ENCODE results near the gene DIP2B. TPM values are rescaled to one million over a fixed set of nuclear protein-coding genes. Genes with fewer than 3 reads are reported as not detected.

The DIP2B gene
- total RNA-seq, 6 donors from 2014 or later: 26.1 to 54.5 (median 29.4) TPM

DNA sequence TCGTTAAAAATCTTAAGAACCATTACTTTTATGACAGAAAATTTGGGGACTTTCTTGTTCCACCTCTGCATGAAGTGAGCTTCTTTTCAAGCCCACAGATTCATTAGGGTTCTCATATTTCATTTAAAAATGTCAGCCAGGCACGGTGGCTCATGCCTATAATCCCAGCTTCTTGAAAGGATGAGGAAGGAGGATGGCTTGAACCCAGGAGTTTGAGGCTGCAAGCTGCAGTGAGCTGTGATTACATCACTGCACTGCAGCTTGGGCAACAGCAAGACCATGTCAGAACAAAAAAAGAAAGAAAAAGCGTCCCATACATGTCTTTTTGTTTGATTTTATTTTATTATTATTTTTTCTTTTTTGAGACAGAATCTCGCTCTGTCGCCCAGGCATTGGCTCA is 215.7 kb downstream of the DIP2B start:
- 80 to 86% methylated on average over 5 of the region's 5 CpGs for WGBS, 2 donors
- no peak overlapping the region for H3K27ac ChIP-seq
- H3K27me3 ChIP-seq: no peaks in the 10 kb centered on the region
- H3K4me1 ChIP-seq: no peaks in the 10 kb centered on the region
- H3K4me3 ChIP-seq: no peak overlapping the region
- no peaks in the 10 kb centered on the region for H3K9me3 ChIP-seq
- DNase-seq: no peak
- peaks cover 41 to 93% (median 60%) of the 10 kb centered on the region in 4 donors for H3K36me3 ChIP-seq
- TF ChIP-seq EP300 (IDR thresholded peaks at IDR 0.05) (no peak), POLR2AphosphoS5 (IDR thresholded peaks at IDR 0.05) (no peak), POLR2A (IDR thresholded peaks at IDR 0.05) (no peak)
- TF ChIP-seq, protein P1, sequence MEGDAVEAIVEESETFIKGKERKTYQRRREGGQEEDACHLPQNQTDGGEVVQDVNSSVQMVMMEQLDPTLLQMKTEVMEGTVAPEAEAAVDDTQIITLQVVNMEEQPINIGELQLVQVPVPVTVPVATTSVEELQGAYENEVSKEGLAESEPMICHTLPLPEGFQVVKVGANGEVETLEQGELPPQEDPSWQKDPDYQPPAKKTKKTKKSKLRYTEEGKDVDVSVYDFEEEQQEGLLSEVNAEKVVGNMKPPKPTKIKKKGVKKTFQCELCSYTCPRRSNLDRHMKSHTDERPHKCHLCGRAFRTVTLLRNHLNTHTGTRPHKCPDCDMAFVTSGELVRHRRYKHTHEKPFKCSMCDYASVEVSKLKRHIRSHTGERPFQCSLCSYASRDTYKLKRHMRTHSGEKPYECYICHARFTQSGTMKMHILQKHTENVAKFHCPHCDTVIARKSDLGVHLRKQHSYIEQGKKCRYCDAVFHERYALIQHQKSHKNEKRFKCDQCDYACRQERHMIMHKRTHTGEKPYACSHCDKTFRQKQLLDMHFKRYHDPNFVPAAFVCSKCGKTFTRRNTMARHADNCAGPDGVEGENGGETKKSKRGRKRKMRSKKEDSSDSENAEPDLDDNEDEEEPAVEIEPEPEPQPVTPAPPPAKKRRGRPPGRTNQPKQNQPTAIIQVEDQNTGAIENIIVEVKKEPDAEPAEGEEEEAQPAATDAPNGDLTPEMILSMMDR (IDR thresholded peaks at IDR 0.05): no peak
- ATAC-seq (ENCODE audit: low FRiP score in 2 of 2): no peak

DNA sequence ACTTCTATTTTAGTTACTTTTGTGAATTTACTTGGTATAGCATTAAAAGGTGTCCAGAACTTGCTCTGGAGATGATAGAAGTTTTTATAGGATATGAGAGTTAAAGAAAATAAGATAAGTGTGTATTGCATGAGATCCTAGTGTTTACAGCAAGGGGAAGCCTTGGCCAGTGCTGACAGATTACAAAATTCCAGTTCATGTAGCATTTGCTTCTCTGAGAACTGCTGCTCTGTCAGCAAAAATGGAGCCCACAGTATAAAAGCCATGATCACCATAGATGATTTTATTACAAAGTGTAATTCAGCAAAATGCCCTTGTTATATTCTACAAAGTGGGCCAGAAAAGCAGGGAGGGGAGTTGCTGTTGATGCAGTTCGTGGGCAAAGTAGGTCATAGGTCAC is 219.1 kb downstream of the DIP2B start:
- no peaks in the 10 kb centered on the region for H3K4me1 ChIP-seq
- H3K4me3 ChIP-seq: no peak overlapping the region
- WGBS, 2 donors: 55 to 78% methylated on average over 1 of the region's 1 CpG
- no peaks in the 10 kb centered on the region for H3K9me3 ChIP-seq
- H3K27me3 ChIP-seq: no peaks in the 10 kb centered on the region
- H3K27ac ChIP-seq: no peak overlapping the region
- peaks cover 45 to 97% (median 74%) of the 10 kb centered on the region in 4 donors for H3K36me3 ChIP-seq
- DNase-seq (no peak), ATAC-seq (ENCODE audit: low FRiP score in 2 of 2) (no peak)
- TF ChIP-seq POLR2A (IDR thresholded peaks at IDR 0.05) (no peak), EP300 (IDR thresholded peaks at IDR 0.05) (no peak), POLR2AphosphoS5 (IDR thresholded peaks at IDR 0.05) (no peak)
- TF ChIP-seq, protein P1 (IDR thresholded peaks at IDR 0.05): no peak

DNA sequence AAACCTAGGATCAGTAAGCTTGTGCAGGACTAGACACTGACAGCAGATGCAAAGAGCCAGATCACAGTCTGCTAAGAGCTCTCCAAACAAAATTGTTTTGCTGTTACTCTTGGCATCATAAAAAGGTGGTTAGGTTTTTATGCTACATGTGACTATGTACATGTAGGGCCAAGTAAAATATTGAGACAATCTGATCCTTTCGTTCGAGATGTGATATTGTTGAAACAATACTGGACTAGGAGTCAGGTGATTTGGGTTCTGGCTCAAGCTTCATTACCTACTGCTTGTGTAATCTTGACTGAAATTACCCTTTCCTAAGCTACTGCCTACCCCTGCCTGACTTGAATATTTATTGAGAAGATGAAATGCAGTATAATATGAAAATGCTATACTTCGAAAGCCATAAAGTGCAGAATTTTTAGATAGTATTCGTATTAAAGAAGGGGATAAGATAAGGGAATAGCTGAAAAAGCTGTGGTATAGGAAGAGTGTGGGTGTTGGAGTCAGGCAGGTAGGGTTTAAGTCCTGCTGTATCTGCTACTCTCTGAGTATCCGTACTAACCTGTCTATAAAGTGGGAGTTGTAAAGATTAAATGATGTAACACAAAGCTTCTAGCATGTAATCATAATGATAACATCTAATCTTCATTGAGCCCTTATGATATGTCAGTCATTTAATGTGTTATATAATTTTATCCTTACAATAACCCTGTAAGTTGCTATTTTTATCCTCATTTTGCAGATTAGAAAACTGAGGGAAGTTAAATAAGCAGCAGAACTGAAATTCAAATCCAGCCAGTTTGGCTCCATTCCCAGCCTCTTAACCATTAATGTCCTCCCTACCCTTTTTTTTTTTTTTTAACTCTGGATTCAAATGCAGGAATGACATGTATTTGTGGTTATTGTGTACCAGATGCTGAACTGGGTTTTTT is 220.5 kb downstream of the DIP2B start:
- no peaks in the 10 kb centered on the region for H3K4me1 ChIP-seq
- no peaks in the 10 kb centered on the region for H3K9me3 ChIP-seq
- no peaks in the 10 kb centered on the region for H3K27me3 ChIP-seq
- DNase-seq (no peak), ATAC-seq (ENCODE audit: low FRiP score in 2 of 2) (no peak)
- TF ChIP-seq POLR2A (IDR thresholded peaks at IDR 0.05): no peak
- TF ChIP-seq, protein P1 (IDR thresholded peaks at IDR 0.05): no peak
- TF ChIP-seq EP300 (IDR thresholded peaks at IDR 0.05): no peak
- TF ChIP-seq POLR2AphosphoS5 (IDR thresholded peaks at IDR 0.05): no peak
- 82 to 91% methylated on average over 5 of the region's 5 CpGs for WGBS, 2 donors
- H3K36me3 ChIP-seq: peaks cover 46 to 100% (median 78%) of the 10 kb centered on the region in 4 donors
- no peak overlapping the region for H3K4me3 ChIP-seq
- H3K27ac ChIP-seq: no peak overlapping the region

DNA sequence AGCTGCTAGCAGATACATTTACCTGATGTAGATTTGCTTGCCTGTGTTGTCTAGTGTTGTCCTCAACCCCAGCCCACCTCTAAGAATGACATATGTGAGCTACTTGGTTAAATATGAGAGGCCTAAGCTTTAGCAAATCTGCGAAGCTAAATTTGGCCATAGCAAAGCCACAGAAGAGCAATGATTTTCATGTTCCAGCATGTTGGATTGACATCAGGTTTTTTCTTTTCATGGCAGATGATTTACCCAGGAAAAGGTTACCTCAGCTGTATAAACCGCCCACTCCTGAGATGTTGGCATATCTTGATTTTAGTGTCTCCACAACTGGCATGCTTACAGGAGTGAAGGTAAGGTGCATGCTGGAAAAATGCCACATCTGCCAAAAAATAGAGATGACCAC is 222.7 kb downstream of the DIP2B start:
- no peak overlapping the region for H3K4me3 ChIP-seq
- no peak for ATAC-seq (ENCODE audit: low FRiP score in 2 of 2)
- no peak for TF ChIP-seq POLR2AphosphoS5 (IDR thresholded peaks at IDR 0.05)
- 93 to 97% methylated on average over 2 of the region's 2 CpGs for WGBS, 2 donors
- DNase-seq: no peak
- H3K36me3 ChIP-seq: peaks cover 40 to 99% (median 76%) of the 10 kb centered on the region in 4 donors
- H3K27ac ChIP-seq: no peak overlapping the region
- H3K4me1 ChIP-seq: no peaks in the 10 kb centered on the region
- H3K27me3 ChIP-seq: no peaks in the 10 kb centered on the region
- no peaks in the 10 kb centered on the region for H3K9me3 ChIP-seq

DNA sequence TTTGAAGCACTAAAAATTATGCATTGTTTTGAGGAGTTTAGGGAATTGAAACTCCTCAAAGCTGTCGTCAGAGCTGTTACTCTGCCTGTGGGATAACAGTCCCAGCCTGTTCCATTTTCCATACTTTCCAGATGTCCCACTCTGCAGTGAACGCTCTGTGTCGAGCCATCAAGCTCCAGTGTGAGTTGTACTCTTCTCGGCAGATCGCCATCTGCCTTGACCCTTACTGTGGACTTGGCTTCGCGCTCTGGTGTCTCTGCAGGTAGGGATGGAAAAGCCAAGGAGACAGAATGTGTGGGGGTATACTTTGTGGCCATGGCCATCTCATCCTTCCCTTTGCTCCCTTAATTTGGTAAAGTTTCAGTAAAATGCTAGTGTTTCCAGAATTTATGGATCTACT is 223.6 kb downstream of the DIP2B start:
- no peaks in the 10 kb centered on the region for H3K9me3 ChIP-seq
- WGBS, 2 donors: 92% methylated on average over 7 of the region's 7 CpGs
- TF ChIP-seq POLR2AphosphoS5 (IDR thresholded peaks at IDR 0.05): no peak
- TF ChIP-seq, protein P1 (IDR thresholded peaks at IDR 0.05): no peak
- TF ChIP-seq POLR2A (IDR thresholded peaks at IDR 0.05): no peak
- no peak for TF ChIP-seq EP300 (IDR thresholded peaks at IDR 0.05)
- ATAC-seq (ENCODE audit: low FRiP score in 2 of 2): no peak
- H3K36me3 ChIP-seq: peaks cover 36 to 99% (median 76%) of the 10 kb centered on the region in 4 donors
- H3K27ac ChIP-seq: no peak overlapping the region
- DNase-seq: no peak
- H3K27me3 ChIP-seq: no peaks in the 10 kb centered on the region
- H3K4me3 ChIP-seq: no peak overlapping the region
- no peaks in the 10 kb centered on the region for H3K4me1 ChIP-seq

Data from upper lobe of left lung (tissue), 6 donors.